Epithelial cell of esophagus (primary cell): ENCODE results near the gene RCOR1.

Experiments used
- DNase-seq: peaks from one replicate; pipeline ENCODE4 v3.0.0; 2010; ENCODE audit warnings: low read depth
- H3K4me3 ChIP-seq: 2 replicates; pipeline ENCODE4 v1.5.1; 2011; ENCODE audit warnings: mild to moderate bottlenecking, low read length, control low read depth
- CTCF ChIP-seq: IDR thresholded peaks from 2 replicates; pipeline ENCODE4 v1.5.1; 2011; ENCODE audit warnings: low read depth, mild to moderate bottlenecking, low read length, control low read depth, inconsistent platforms; ENCODE audit not compliant: insufficient read depth; ENCODE audit errors: missing control alignments

RCOR1 gene

GRCh38 chr14:102748806-102749205 lies 156.4 kb downstream of the RCOR1 start:
- no peak overlapping the region for H3K4me3 ChIP-seq
- no peak for TF ChIP-seq CTCF
- no peak for DNase-seq

- TF ChIP-seq CTCF: no peak
- H3K4me3 ChIP-seq: no peak overlapping the region
- DNase-seq: no peak
These were observed 157.2 kb downstream of the RCOR1 start for GRCh38 chr14:102749393-102750305.

GRCh38 chr14:102750376-102750775 lies 157.9 kb downstream of the RCOR1 start:
- H3K4me3 ChIP-seq: no peak overlapping the region
- no peak for DNase-seq
- TF ChIP-seq CTCF: no peak

- no peak overlapping the region for H3K4me3 ChIP-seq
- TF ChIP-seq CTCF: no peak
- no peak for DNase-seq
These were observed 158.6 kb downstream of the RCOR1 start for GRCh38 chr14:102751088-102751487.

- TF ChIP-seq CTCF: no peak
- DNase-seq: no peak
- no peak overlapping the region for H3K4me3 ChIP-seq
These were observed 159.9 kb downstream of the RCOR1 start for GRCh38 chr14:102752239-102752847.

- no peak overlapping the region for H3K4me3 ChIP-seq
- no peak for TF ChIP-seq CTCF
- no peak for DNase-seq
These were observed 162.2 kb downstream of the RCOR1 start for GRCh38 chr14:102754370-102755262.
